T-helper 1 cell treated with Interleukin-12 subunit alpha and Interleukin-12 subunit beta and Interleukin-4 antibody, amounts not matched to agents 30 ng/mL and 1 ng/mL, for 36 hours (primary cell): ENCODE results near the gene HEPN1. TPM values are rescaled to one million over a fixed set of nuclear protein-coding genes. Genes with fewer than 3 reads are reported as not detected.

Experiments used
- intact Hi-C: fragments of 100-400 bp; cut with micrococcal nuclease; formaldehyde crosslinking; loops from one replicate; pipeline ENCODE4 v1.15.1; 2024
- total RNA-seq: library from RNA; stranded (reverse); gene quantifications from 2 replicates; pipeline ENCODE4 v1.2.3, GENCODE V29; 2022

HEPN1 gene
- not detected in 2 replicates for total RNA-seq

- intact Hi-C loops: no loop called here
Measured at GRCh38 chr11:124918950-124919349, at the start of gene HEPN1. HEPN1 (plus strand) TSS chr11:124919250.

- intact Hi-C loops: no loop called here
Measured at GRCh38 chr11:124869331-124869730, 49.7 kb upstream of the HEPN1 start.

- intact Hi-C loops: no loop called here
Measured at GRCh38 chr11:124869856-124870387, 49.1 kb upstream of the HEPN1 start.

- intact Hi-C loops: no loop called here
Measured at GRCh38 chr11:124870430-124870829, 48.6 kb upstream of the HEPN1 start.

- intact Hi-C loops: no loop called here
Measured at GRCh38 chr11:124872280-124872679, 46.8 kb upstream of the HEPN1 start.

- intact Hi-C loops: no loop called here
Measured at GRCh38 chr11:124872741-124873140, 46.3 kb upstream of the HEPN1 start.

GRCh38 chr11:124873951-124874350 is 45.1 kb upstream of the HEPN1 start:
- intact Hi-C loops: no loop called here

GRCh38 chr11:124874571-124875255 is 44.3 kb upstream of the HEPN1 start:
- intact Hi-C loops: loop anchor here (5.0 kb wide), 2 partner anchors 48 to 1013 kb away; partner anchors contain the start of gene HYLS1

- intact Hi-C loops: loop anchor here (5.0 kb wide), 2 partner anchors 47 to 1012 kb away; partner anchors contain the start of gene HYLS1
Measured at GRCh38 chr11:124875401-124875800, 43.6 kb upstream of the HEPN1 start.

- intact Hi-C loops: loop anchor here (1.0 to 5.0 kb wide), 12 partner anchors 10 to 1011 kb away; partner anchors contain the start of genes CCDC15, ESAM, HYLS1 and SIAE
Measured at GRCh38 chr11:124875943-124876817, 42.9 kb upstream of the HEPN1 start.

GRCh38 chr11:124876818-124877630 is 42.0 kb upstream of the HEPN1 start:
- intact Hi-C loops: loop anchor here (1.0 to 5.0 kb wide), 12 partner anchors 11 to 1010 kb away; partner anchors contain the start of genes CCDC15, ESAM, HYLS1 and SIAE

- intact Hi-C loops: loop anchor here (2.0 to 5.0 kb wide), 4 partner anchors 45 to 1010 kb away; partner anchors contain the start of genes ESAM and HYLS1
Measured at GRCh38 chr11:124877631-124877909, 41.5 kb upstream of the HEPN1 start.

- intact Hi-C loops: loop anchor here (2.0 to 5.0 kb wide), 4 partner anchors 44 to 1009 kb away; partner anchors contain the start of genes ESAM and HYLS1
Measured at GRCh38 chr11:124877910-124878758, 40.9 kb upstream of the HEPN1 start.

GRCh38 chr11:124878759-124879492 is 40.1 kb upstream of the HEPN1 start:
- intact Hi-C loops: loop anchor here (5.0 kb wide), 2 partner anchors 43 to 1008 kb away; partner anchors contain the start of gene HYLS1

- intact Hi-C loops: loop anchor here (5.0 kb wide), 2 partner anchors 43 to 1008 kb away; partner anchors contain the start of gene HYLS1
Measured at GRCh38 chr11:124879493-124880289, 39.4 kb upstream of the HEPN1 start.

GRCh38 chr11:124880290-124880611 is 38.8 kb upstream of the HEPN1 start:
- intact Hi-C loops: no loop called here

- intact Hi-C loops: no loop called here
Measured at GRCh38 chr11:124880958-124881357, 38.1 kb upstream of the HEPN1 start.

GRCh38 chr11:124882339-124883071 is 36.5 kb upstream of the HEPN1 start:
- intact Hi-C loops: no loop called here
